MCF 10A (cell line): ENCODE data around the gene MAP1LC3B. TPM values are rescaled to one million over a fixed set of nuclear protein-coding genes. Genes with fewer than 3 reads are reported as not detected.

Source experiments
- Bru-seq: library from RNA; stranded (reverse); fragments of 400-500 nt; gene quantifications from one replicate; lab custom pipeline; 2021; lab: Mats Ljungman, UMichigan
- BruChase-seq, 2 experiments: library from RNA; stranded (reverse); fragments of 400-500 nt; gene quantifications; one replicate each; lab custom pipeline; 2021; lab: Mats Ljungman, UMichigan
- BruUV-seq: library from RNA; stranded (reverse); fragments of 400-500 nt; replicated peaks from 2 replicates; lab custom pipeline; 2021; lab: Mats Ljungman, UMichigan
- CTCF ChIA-PET: fragments of 300-600 bp; sonication (Branson Sonifier 250); formaldehyde crosslinking; extraction: SDS; loops from one replicate; lab custom pipeline; 2021; ENCODE audit warnings: antibody characterized with exemption, inconsistent platforms; lab: Yijun Ruan, JAX
- POLR2A ChIA-PET: fragments of 300-600, 350-650 bp; sonication (Branson Sonifier 250); formaldehyde crosslinking; extraction: SDS; loops from one replicate; lab custom pipeline; 2020; ENCODE audit warnings: antibody characterized with exemption, inconsistent platforms; lab: Yijun Ruan, JAX
- DNase-seq: peaks from one replicate; pipeline ENCODE4 v3.0.0-alpha.2; 2018; ENCODE audit not compliant: unreplicated experiment
- H3K27ac Mint-ChIP-seq: one replicate; pipeline ENCODE4 v1.8.0; 2022; ENCODE audit warnings: mild to moderate bottlenecking, low read depth, mixed read lengths; ENCODE audit not compliant: unreplicated experiment
- H3K27me3 Mint-ChIP-seq: one replicate; pipeline ENCODE4 v1.8.0; 2022; ENCODE audit warnings: mixed read lengths; ENCODE audit not compliant: insufficient read depth, unreplicated experiment
- H3K36me3 Mint-ChIP-seq: one replicate; pipeline ENCODE4 v1.8.0; 2022; ENCODE audit warnings: mild to moderate bottlenecking, moderate library complexity, mixed read lengths; ENCODE audit not compliant: insufficient read depth, unreplicated experiment
- H3K4me1 Mint-ChIP-seq: one replicate; pipeline ENCODE4 v1.8.0; 2022; ENCODE audit warnings: mixed read lengths; ENCODE audit not compliant: insufficient read depth, unreplicated experiment
- H3K4me3 Mint-ChIP-seq: one replicate; pipeline ENCODE4 v1.8.0; 2022; ENCODE audit warnings: mild to moderate bottlenecking, moderate library complexity, mixed read lengths; ENCODE audit not compliant: unreplicated experiment
- H3K9me3 Mint-ChIP-seq: one replicate; pipeline ENCODE4 v1.8.0; 2022; ENCODE audit warnings: mixed read lengths; ENCODE audit not compliant: unreplicated experiment
- intact Hi-C: fragments of 100-400 bp; cut with micrococcal nuclease; formaldehyde crosslinking; loops from 2 replicates; pipeline ENCODE4 v1.14.1; 2022
- long read RNA-seq: library from polyadenylated mRNA; stranded (forward); transcript quantifications from one replicate; pipeline ENCODE4 v2.0.0, GENCODE V29; 2022
- total RNA-seq: library from RNA; stranded (reverse); gene quantifications from 2 replicates; pipeline ENCODE4 v1.2.3, GENCODE V29; 2022
- TF ChIP-seq, protein P1 (sequence below): fragments of 200-600 bp; IDR thresholded peaks from one replicate; pipeline ENCODE4 v1.8.0; 2022; ENCODE audit warnings: antibody characterized with exemption, mild to moderate bottlenecking; ENCODE audit not compliant: unreplicated experiment

Gene MAP1LC3B
- total RNA-seq (271 and 348 TPM in 2 replicates), Bru-seq, nascent RNA (percentile 99 among the genes with signal in this experiment), BruChase-seq, experiment 1, labeled RNA remaining after a 6-hour chase (percentile 99 among the genes with signal in this experiment), BruChase-seq, experiment 2, labeled RNA remaining after a 2-hour chase (percentile 99 among the genes with signal in this experiment)
- long read RNA-seq, transcript MAP1LC3B-201 (4 exons, 2,688 nt): major isoform, 1,813 of 2,070 reads
- long read RNA-seq, transcript MAP1LC3B-208 (5 exons, 1,259 nt): minor isoform, 26 of 2,070 reads
- long read RNA-seq, partial matches to known transcripts: 97 of 2,070 reads
- long read RNA-seq, other reads (novel, unspliced or antisense): 130 of 2,070 reads

DNA sequence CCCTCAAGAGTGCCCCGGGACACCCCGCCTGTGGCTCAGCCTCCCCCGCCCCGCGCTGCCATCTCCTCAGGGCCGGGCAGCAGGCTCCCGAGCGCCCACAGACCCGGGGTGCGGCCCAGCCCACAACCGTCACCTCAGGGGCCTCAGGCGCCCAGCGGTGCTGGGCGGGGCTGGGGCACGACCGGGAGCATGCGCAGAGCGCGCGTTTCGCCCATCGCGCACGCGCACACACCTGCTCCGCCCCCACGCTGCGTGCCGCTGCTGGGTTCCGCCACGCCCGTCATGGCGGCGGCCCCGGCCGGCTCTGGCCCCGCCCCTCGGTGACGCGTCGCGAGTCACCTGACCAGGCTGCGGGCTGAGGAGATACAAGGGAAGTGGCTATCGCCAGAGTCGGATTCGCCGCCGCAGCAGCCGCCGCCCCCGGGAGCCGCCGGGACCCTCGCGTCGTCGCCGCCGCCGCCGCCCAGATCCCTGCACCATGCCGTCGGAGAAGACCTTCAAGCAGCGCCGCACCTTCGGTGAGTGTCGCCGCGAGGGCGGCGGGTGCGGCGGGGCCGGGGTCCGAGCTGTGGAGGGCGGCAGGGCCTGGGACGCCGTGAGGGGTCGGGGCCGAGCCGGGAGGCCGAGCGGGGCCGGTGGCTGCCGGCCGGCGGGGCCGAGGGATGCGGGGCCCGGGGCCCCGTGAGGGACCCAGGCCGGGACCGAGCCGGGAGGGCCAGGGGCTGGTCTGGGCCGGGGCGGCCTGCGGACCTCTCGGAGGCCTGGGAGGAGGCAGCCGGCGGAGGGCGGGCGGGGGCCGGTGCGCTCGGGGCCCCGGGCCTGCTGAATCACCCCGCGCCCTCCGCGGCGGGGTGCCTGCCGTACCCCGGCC is at the start of gene MAP1LC3B:
Gene MAP1LC3B, plus strand, starts transcription at position 387 of the 871 bp plus-strand sequence. Its CDS starts 92 bp downstream, at position 479.
- BruUV-seq: no TSS peak
- ChIA-PET CTCF (interaction anchor here (4.7 kb wide), 1 partner anchor 244 kb away, joined by 35 read pairs; no protein-coding TSS in a partner anchor), POLR2A (interaction anchor here (0.6 to 4.3 kb wide), 13 partner anchors 10 to 1290 kb away, joined by 3 to 101 read pairs (median 5); partner anchors contain the start of genes C16orf95 and FBXO31)
- TF ChIP-seq, protein P1, sequence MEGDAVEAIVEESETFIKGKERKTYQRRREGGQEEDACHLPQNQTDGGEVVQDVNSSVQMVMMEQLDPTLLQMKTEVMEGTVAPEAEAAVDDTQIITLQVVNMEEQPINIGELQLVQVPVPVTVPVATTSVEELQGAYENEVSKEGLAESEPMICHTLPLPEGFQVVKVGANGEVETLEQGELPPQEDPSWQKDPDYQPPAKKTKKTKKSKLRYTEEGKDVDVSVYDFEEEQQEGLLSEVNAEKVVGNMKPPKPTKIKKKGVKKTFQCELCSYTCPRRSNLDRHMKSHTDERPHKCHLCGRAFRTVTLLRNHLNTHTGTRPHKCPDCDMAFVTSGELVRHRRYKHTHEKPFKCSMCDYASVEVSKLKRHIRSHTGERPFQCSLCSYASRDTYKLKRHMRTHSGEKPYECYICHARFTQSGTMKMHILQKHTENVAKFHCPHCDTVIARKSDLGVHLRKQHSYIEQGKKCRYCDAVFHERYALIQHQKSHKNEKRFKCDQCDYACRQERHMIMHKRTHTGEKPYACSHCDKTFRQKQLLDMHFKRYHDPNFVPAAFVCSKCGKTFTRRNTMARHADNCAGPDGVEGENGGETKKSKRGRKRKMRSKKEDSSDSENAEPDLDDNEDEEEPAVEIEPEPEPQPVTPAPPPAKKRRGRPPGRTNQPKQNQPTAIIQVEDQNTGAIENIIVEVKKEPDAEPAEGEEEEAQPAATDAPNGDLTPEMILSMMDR: no peak
- peak within 1 kb of the TSS; percentile 79 for H3K27ac Mint-ChIP-seq
- H3K36me3 Mint-ChIP-seq: peaks cover 29% of the 10 kb centered on the region
- H3K27me3 Mint-ChIP-seq: no peaks in the 10 kb centered on the region
- peak within 1 kb of the TSS; percentile 79 for H3K4me3 Mint-ChIP-seq
- H3K9me3 Mint-ChIP-seq: no peaks in the 10 kb centered on the region
- intact Hi-C loops: loop anchor here (1.0 kb wide), 1 partner anchor 8 kb away; no protein-coding TSS in a partner anchor
- peak; percentile 95 for DNase-seq
- peaks cover 33% of the 10 kb centered on the region for H3K4me1 Mint-ChIP-seq

DNA sequence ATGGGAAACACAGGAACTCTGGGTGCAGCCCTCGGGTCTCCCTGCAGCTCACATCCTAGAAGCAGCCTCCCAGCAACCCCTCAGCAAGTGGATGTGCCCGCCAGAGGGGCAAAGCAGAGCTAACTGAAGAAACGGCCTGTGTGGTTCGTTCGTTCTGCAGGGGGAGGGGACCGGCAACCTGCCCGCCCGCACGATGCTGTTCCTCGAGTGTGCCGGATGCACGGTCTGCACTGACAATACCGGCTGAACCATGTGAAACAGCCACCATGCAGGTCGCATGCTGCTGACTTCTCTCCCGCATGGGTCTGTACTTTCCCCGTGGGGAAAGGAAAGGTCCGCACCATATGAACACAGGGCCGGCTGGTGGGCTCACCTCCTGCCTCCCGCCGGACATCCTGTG is 49.6 kb upstream of the MAP1LC3B start:
- intact Hi-C loops: no loop called here
- TF ChIP-seq, protein P1: no peak

DNA sequence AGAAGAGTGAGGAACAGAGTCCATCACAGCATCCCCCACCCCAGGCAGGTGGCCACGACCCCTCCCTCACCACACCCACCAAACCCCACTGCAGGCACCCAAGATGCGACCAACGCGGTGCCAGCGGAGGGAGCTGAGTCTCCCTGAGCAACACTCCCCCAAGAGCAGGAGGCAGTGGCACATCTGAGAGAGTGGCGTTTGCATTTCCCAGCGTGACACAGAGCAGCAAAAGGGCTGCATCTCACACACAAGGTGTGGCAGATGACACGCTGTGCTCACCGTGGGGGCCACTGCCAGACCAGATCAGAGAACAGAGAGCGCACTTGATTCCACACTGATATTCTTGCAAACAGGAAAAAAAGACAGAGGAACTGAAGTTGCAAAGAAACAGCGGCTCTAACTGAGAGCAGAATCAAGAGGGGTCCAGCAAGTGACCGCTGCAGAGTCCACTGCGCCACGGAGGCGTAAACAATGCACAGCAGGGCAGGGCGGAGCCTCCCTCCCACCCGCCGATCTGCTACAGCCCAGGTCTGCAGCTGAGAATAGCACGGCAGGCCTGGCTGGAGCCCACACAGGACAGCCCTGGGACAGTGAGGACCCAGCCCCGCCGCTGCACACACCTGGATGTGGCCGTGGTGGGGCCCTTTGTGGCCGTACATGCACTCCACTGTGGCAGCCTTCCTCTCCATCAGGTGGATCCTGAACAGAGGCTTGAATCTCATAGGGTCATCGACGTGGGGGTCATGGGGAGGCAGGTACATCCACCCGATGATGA is 49.0 kb upstream of the MAP1LC3B start:
- Mint-ChIP-seq H3K27me3 (no peaks in the 10 kb centered on the region), H3K27ac (no peak overlapping the region), H3K4me1 (no peaks in the 10 kb centered on the region), H3K4me3 (no peak overlapping the region), H3K9me3 (no peaks in the 10 kb centered on the region), H3K36me3 (peaks cover 76% of the 10 kb centered on the region)
- DNase-seq: no peak
- no TSS peak for BruUV-seq
- POLR2A ChIA-PET: no interaction called here
- TF ChIP-seq, protein P1: no peak
- CTCF ChIA-PET: no interaction called here
- intact Hi-C loops: no loop called here

More for the DNA sequence above, 49.6 kb upstream of the MAP1LC3B start:
- Mint-ChIP-seq H3K4me3 (no peak overlapping the region), H3K27me3 (no peaks in the 10 kb centered on the region), H3K4me1 (no peaks in the 10 kb centered on the region), H3K27ac (no peak overlapping the region), H3K36me3 (peaks cover 78% of the 10 kb centered on the region), H3K9me3 (no peaks in the 10 kb centered on the region)
- DNase-seq: no peak
- BruUV-seq: no TSS peak
- ChIA-PET POLR2A (no interaction called here), CTCF (no interaction called here)
